ENCODE measurements around the gene PRELID2.

Gene PRELID2

DNA sequence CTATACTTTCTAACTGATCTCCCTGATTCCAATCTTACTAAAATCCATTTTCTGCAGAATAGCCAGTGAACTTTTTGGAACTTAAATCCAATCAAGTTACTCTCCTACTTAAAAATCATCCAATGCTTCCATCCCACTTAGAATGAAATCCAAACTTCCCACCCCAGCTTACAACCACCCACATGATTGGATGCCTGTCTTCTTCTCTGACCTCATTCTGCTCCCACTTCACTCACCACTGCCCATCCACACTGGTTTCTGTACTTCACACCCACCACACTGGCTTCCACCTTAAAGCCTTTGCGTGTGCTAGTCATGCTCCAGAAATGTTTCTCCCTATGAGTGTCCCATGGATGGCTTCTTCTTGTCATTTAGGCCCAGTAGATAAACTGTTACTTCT, 119.7 kb downstream of the PRELID2 start:
- no peak for DNase-seq (ENCODE audit: extremely low read depth, insufficient read length)
- Histone ChIP-seq H3K36me3 (ENCODE audit: control insufficient read depth, insufficient read depth, low read length) (no peaks in the 10 kb centered on the region), H3K4me3 (replicated peaks; ENCODE audit: low read depth, low read length) (no peak overlapping the region), H3K27me3 (replicated peaks; ENCODE audit: control insufficient read depth, insufficient read depth, low read length) (no peaks in the 10 kb centered on the region)
- TF ChIP-seq, protein P1, sequence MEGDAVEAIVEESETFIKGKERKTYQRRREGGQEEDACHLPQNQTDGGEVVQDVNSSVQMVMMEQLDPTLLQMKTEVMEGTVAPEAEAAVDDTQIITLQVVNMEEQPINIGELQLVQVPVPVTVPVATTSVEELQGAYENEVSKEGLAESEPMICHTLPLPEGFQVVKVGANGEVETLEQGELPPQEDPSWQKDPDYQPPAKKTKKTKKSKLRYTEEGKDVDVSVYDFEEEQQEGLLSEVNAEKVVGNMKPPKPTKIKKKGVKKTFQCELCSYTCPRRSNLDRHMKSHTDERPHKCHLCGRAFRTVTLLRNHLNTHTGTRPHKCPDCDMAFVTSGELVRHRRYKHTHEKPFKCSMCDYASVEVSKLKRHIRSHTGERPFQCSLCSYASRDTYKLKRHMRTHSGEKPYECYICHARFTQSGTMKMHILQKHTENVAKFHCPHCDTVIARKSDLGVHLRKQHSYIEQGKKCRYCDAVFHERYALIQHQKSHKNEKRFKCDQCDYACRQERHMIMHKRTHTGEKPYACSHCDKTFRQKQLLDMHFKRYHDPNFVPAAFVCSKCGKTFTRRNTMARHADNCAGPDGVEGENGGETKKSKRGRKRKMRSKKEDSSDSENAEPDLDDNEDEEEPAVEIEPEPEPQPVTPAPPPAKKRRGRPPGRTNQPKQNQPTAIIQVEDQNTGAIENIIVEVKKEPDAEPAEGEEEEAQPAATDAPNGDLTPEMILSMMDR (IDR thresholded peaks at IDR 0.05; ENCODE audit: insufficient read depth, low read length, poor library complexity, severe bottlenecking), result no peak

DNA sequence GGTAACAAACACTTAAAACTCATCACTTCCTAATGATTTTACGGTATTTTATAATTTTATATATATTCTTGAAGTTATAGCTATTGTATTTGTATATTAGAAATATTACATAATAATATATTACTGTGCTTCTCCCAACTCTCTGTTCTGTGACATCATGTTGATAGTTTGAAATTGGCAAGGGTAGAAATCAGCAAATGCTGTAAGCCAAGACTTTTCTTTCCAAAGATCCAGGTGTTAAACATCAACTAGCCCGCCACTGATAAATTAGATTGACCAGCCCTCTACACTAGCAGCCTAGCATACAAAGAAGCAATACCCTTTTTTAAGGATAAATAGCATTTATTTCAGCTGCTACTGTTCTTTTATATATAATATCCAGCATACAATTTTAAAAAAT, 122.9 kb downstream of the PRELID2 start:
- TF ChIP-seq, protein P1 (IDR thresholded peaks at IDR 0.05; ENCODE audit: insufficient read depth, low read length, poor library complexity, severe bottlenecking), result no peak
- Histone ChIP-seq H3K27me3 (replicated peaks; ENCODE audit: control insufficient read depth, insufficient read depth, low read length) (no peaks in the 10 kb centered on the region), H3K36me3 (ENCODE audit: control insufficient read depth, insufficient read depth, low read length) (no peaks in the 10 kb centered on the region), H3K4me3 (replicated peaks; ENCODE audit: low read depth, low read length) (no peak overlapping the region)
- no peak for DNase-seq (ENCODE audit: extremely low read depth, insufficient read length)

- no peak overlapping the region for H3K4me3 ChIP-seq (replicated peaks; ENCODE audit: low read depth, low read length)
- no peaks in the 10 kb centered on the region for H3K36me3 ChIP-seq (ENCODE audit: control insufficient read depth, insufficient read depth, low read length)
- no peaks in the 10 kb centered on the region for H3K27me3 ChIP-seq (replicated peaks; ENCODE audit: control insufficient read depth, insufficient read depth, low read length)
- TF ChIP-seq, protein P1 (IDR thresholded peaks at IDR 0.05; ENCODE audit: insufficient read depth, low read length, poor library complexity, severe bottlenecking), result no peak
- no peak for DNase-seq (ENCODE audit: extremely low read depth, insufficient read length)
These were observed 123.7 kb downstream of the PRELID2 start for GRCh38 chr5:145711417-145711816.
